Fibroblast of pulmonary artery (primary cell): ENCODE data around the gene HRK.
A peak's percentile ranks its signal among the peaks of the same experiment; 100 is the strongest.

Source experiments
- DNase-seq: peaks from one replicate; pipeline ENCODE4 v3.0.0-alpha.2; 2010; ENCODE audit warnings: low read depth
- H3K4me3 ChIP-seq: replicated peaks from 2 replicates; pipeline ENCODE4 v1.5.1; 2011; ENCODE audit warnings: low read depth, mild to moderate bottlenecking, control low read depth, low read length, moderate library complexity
- CTCF ChIP-seq: IDR thresholded peaks from 2 replicates; pipeline ENCODE4 v1.5.1; 2011; ENCODE audit warnings: mild to moderate bottlenecking, control low read depth, low read length, inconsistent platforms; ENCODE audit errors: missing control alignments

Gene HRK

DNA sequence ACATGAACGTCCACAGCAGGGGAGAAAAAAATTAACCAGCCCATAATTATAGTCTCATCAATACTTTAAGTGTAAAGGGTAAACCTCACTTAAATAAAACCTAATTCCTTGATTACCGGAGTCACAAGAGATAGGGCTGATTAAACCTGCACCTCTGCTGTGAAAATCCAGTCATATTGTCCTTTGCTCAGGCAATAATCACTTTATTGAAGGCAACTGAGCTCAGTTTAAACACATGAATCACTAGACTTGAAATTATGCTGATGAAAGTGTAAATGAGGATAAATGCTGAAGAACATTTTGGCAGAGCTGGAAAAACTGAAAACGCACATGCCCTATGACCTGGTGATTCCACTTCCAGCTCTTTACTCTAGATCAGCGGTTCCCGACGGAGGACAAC, 6.7 kb upstream of the HRK start:
- no peak for TF ChIP-seq CTCF
- DNase-seq = no peak
- no peak overlapping the region for H3K4me3 ChIP-seq

DNA sequence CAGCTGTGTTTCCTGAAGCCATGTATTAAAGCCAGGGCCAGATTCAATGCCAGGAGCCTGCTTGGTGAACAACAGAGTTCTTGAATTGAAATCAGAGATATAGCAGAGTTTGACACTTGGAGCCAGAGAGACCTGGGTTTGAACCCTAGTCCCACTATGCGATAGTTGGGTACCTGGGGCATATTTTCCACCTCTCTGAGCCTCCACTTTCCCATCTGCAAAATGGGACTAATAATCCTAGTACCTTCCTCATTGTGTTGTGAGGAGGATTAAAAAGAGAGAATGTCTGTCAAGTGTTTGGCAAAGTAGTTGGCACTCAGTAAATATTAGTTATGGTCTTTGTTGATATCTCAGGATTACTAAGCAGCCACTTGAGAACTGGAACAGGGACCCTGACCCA, 6.0 kb upstream of the HRK start:
- no peak for DNase-seq
- H3K4me3 ChIP-seq = no peak overlapping the region
- TF ChIP-seq CTCF = no peak

GRCh38 chr12:116885491-116885890, 4.2 kb upstream of the HRK start:
- H3K4me3 ChIP-seq = no peak overlapping the region
- TF ChIP-seq CTCF = no peak
- peak; percentile 20 for DNase-seq

DNA sequence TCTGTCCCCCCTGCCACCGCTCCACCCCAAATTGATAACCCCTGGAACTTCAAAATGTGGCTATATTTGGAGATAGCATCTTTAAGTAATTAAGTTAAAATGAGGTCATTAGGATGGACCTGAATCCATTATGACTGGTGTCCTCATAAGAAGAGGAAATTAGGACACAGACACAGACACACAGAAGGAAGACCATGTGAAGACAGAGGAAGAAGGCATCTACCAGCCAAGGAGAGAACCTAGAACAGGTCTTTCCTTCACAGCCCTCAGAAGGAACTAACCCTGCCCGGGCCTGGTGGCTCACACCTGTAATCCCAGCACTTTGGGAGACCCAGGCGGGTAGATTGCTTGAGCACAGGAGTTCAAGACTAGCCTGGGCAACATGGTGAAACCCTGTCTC, 3.6 kb upstream of the HRK start:
- TF ChIP-seq CTCF = no peak

GRCh38 chr12:116882742-116883141, 1.5 kb upstream of the HRK start:
- DNase-seq = peak; percentile 59
- H3K4me3 ChIP-seq = no peak overlapping the region
- peak; percentile 31 for TF ChIP-seq CTCF

More for the DNA sequence above, 3.6 kb upstream of the HRK start:
- no peak for DNase-seq
- H3K4me3 ChIP-seq = no peak overlapping the region

GRCh38 chr12:116881877-116882507, 751 bp upstream of the HRK start:
- TF ChIP-seq CTCF = no peak
- no peak overlapping the region for H3K4me3 ChIP-seq

DNA sequence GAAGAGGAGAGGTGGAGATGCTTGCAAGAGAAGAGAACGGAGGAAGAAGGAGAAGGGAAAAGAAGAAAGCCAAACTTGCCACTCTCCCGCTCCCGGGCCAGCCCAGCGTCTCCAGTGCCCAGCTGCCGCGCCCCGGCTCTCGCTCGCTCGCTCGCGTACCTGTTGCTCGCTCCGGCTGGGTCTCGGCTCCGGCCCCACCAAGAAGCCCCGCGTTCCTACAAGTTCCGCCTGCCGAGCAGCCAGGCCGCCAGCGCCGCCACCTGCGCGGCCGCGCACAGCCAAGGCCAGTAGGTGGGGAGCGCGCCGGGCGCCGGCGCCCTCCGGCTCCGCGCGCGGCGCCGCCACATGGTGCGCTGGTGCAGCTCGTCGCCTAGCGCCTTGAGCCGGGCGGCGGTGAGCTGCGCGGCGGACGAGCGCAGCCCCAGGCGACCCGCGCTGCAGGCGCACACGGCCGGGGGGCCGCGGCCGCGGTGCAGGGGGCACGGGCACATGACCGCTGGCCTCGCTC, 370 bp downstream of the HRK start:
- no peak overlapping the region for H3K4me3 ChIP-seq
- TF ChIP-seq CTCF = no peak
- peak; percentile 33 for DNase-seq

More at GRCh38 chr12:116881877-116882507, 751 bp upstream of the HRK start:
- no peak for DNase-seq
